Measurements from ENCODE around the gene PALLD.

GRCh38 chr4:168656055-168656660 is 159.3 kb downstream of the PALLD start:
- TF ChIP-seq CTCF (IDR thresholded peaks at IDR 0.05), result no peak
- no peak for TF ChIP-seq POLR2A (IDR thresholded peaks at IDR 0.05)

All from esophagus squamous epithelium (tissue), 4 donors.